OCI-LY7 (cell line): ENCODE measurements around the gene ZNF821. TPM values are rescaled to one million over a fixed set of nuclear protein-coding genes. Genes with fewer than 3 reads are reported as not detected.

Experiments used
- BruUV-seq: library from RNA; stranded (reverse); fragments of 400-500 nt; replicated peaks from 2 replicates; lab custom pipeline; 2021; lab: Mats Ljungman, UMichigan
- CTCF ChIA-PET: fragments of 300-600 bp; sonication (Branson Sonifier 250); formaldehyde crosslinking; loops from one replicate; lab custom pipeline; 2022; ENCODE audit warnings: antibody characterized with exemption; ENCODE audit not compliant: unreplicated experiment; lab: Charles Lee
- POLR2A ChIA-PET: fragments of 300-600 bp; sonication (Branson Sonifier 250); formaldehyde crosslinking; loops from one replicate; lab custom pipeline; 2022; ENCODE audit warnings: antibody characterized with exemption; lab: Charles Lee
- DNase-seq: peaks from one replicate; pipeline ENCODE4 v3.0.0-alpha.2; 2015; ENCODE audit warnings: low spot score
- H2AFZ ChIP-seq: fragments of 200-600 bp; sonication (generic), shearing (Covaris generic); 2 replicates; pipeline ENCODE4 v1.6.1; 2014; ENCODE audit warnings: mild to moderate bottlenecking, antibody characterized with exemption, low read length, moderate library complexity
- H3K27ac ChIP-seq: fragments of 200-600 bp; sonication (generic); 2 replicates; pipeline ENCODE4 v1.5.1; 2014; ENCODE audit warnings: mixed run types, low read depth, mild to moderate bottlenecking, moderate library complexity, low read length, inconsistent platforms; ENCODE audit not compliant: poor library complexity, severe bottlenecking
- H3K36me3 ChIP-seq: fragments of 200-600 bp; sonication (generic); 2 replicates; pipeline ENCODE4 v1.6.1; 2014; ENCODE audit warnings: mild to moderate bottlenecking, antibody characterized with exemption, low read length, moderate library complexity, mixed read lengths; ENCODE audit not compliant: insufficient read depth
- H3K4me1 ChIP-seq: fragments of 200-600 bp; sonication (generic); 2 replicates; pipeline ENCODE4 v1.5.1; 2014; ENCODE audit warnings: mild to moderate bottlenecking, low read length; ENCODE audit not compliant: insufficient read depth, poor library complexity, severe bottlenecking
- H3K4me2 ChIP-seq: fragments of 200-600 bp; sonication (generic); 2 replicates; pipeline ENCODE4 v1.6.1; 2014; ENCODE audit warnings: mild to moderate bottlenecking, low read length
- H3K4me3 ChIP-seq: fragments of 200-600 bp; sonication (generic); 2 replicates; pipeline ENCODE4 v1.5.1; 2014; ENCODE audit warnings: mild to moderate bottlenecking, low read depth, low read length; ENCODE audit not compliant: poor library complexity, severe bottlenecking
- H3K79me2 ChIP-seq: fragments of 200-600 bp; sonication (generic); 2 replicates; pipeline ENCODE4 v1.6.1; 2016; ENCODE audit warnings: low read depth, mild to moderate bottlenecking, low read length, moderate library complexity, mixed read lengths; ENCODE audit not compliant: insufficient read depth
- H3K9me2 ChIP-seq: fragments of 200-600 bp; sonication (generic); 2 replicates; pipeline ENCODE4 v1.6.1; 2016; ENCODE audit warnings: mild to moderate bottlenecking, low read length, mixed read lengths; ENCODE audit not compliant: insufficient read depth
- H3K9me3 ChIP-seq: fragments of 200-600 bp; sonication (generic); 2 replicates; pipeline ENCODE4 v1.6.1; 2014; ENCODE audit warnings: mild to moderate bottlenecking, mixed run types, low read length, mixed read lengths
- H4K20me1 ChIP-seq: fragments of 200-600 bp; sonication (generic); 2 replicates; pipeline ENCODE4 v1.6.1; 2014; ENCODE audit warnings: mild to moderate bottlenecking, antibody characterized with exemption, low read length, moderate library complexity, mixed read lengths; ENCODE audit not compliant: insufficient read depth
- CTCF ChIP-seq: fragments of 200-600 bp; sonication (generic); conservative IDR thresholded peaks from 2 replicates; pipeline ENCODE4 v1.5.1; 2014; ENCODE audit warnings: mild to moderate bottlenecking, antibody characterized with exemption, low read length, moderate library complexity, mixed read lengths
- EZH2phosphoT487 ChIP-seq: fragments of 200-600 bp; sonication (generic); IDR thresholded peaks from 2 replicates; pipeline ENCODE4 v1.6.1; 2018; ENCODE audit warnings: low read depth, borderline replicate concordance, mild to moderate bottlenecking, mixed run types, antibody characterized with exemption, low read length, moderate library complexity, mixed read lengths
- intact Hi-C: fragments of 100-400 bp; cut with micrococcal nuclease; formaldehyde crosslinking; loops from one replicate; pipeline ENCODE4 v1.10.0; 2022; ENCODE audit not compliant: unreplicated experiment
- total RNA-seq, 2 experiments: library from RNA; depleted of rRNA in 1 of 2; stranded (reverse); fragments of >200 nt in 1 of 2; shearing (Covaris generic) in 1 of 2; gene quantifications; 2 replicates each; pipeline ENCODE4 v1.2.3, GENCODE V29; 2014 to 2022

Gene ZNF821
- total RNA-seq, 2 experiments from 2014 or later: 14.6 to 17.8 TPM

- H2AFZ ChIP-seq: no peak overlapping the region
- H3K27ac ChIP-seq: no peak overlapping the region
- no peak overlapping the region for H3K4me3 ChIP-seq
- no TSS peak for BruUV-seq
- no peaks in the 10 kb centered on the region for H3K9me2 ChIP-seq
- H3K36me3 ChIP-seq: peaks cover 99% of the 10 kb centered on the region
- no peaks in the 10 kb centered on the region for H4K20me1 ChIP-seq
- H3K4me1 ChIP-seq: no peaks in the 10 kb centered on the region
- intact Hi-C loops: no loop called here
- H3K79me2 ChIP-seq: peaks cover 50% of the 10 kb centered on the region
- TF ChIP-seq EZH2phosphoT487: no peak
- TF ChIP-seq CTCF: no peak
- no peak overlapping the region for H3K4me2 ChIP-seq
- no peak for DNase-seq
- ChIA-PET POLR2A (interaction anchor here (0.7 kb wide), 1 partner anchor 17 kb away, joined by 4 read pairs; no protein-coding TSS in a partner anchor), CTCF (no interaction called here)
- peaks cover 23% of the 10 kb centered on the region; the same call in 1 of the 2 replicates for H3K9me3 ChIP-seq
Observed at GRCh38 chr16:71919035-71919434, 35.1 kb upstream of the ZNF821 start.

- no peaks in the 10 kb centered on the region for H4K20me1 ChIP-seq
- BruUV-seq: TSS peak; percentile 14
- no peak overlapping the region for H2AFZ ChIP-seq
- TF ChIP-seq EZH2phosphoT487 (no peak), CTCF (no peak)
- no peaks in the 10 kb centered on the region for H3K9me2 ChIP-seq
- ChIA-PET CTCF (no interaction called here), POLR2A (interaction anchor here (0.7 to 1.7 kb wide), 6 partner anchors 12 to 21 kb away, joined by 3 to 7 read pairs (median 4); no protein-coding TSS in a partner anchor)
- H3K4me1 ChIP-seq: no peaks in the 10 kb centered on the region
- H3K27ac ChIP-seq: no peak overlapping the region
- no peak overlapping the region for H3K4me3 ChIP-seq
- H3K9me3 ChIP-seq: peaks cover 23% of the 10 kb centered on the region; the same call in 1 of the 2 replicates
- no peak for DNase-seq
- intact Hi-C loops: no loop called here
- peaks cover 61% of the 10 kb centered on the region for H3K79me2 ChIP-seq
- H3K36me3 ChIP-seq: peaks cover 99% of the 10 kb centered on the region
- H3K4me2 ChIP-seq: no peak overlapping the region
Observed at GRCh38 chr16:71917900-71918299, 33.9 kb upstream of the ZNF821 start.

GRCh38 chr16:71916397-71916920, 32.5 kb upstream of the ZNF821 start:
- DNase-seq: no peak
- H3K4me3 ChIP-seq: no peak overlapping the region
- H4K20me1 ChIP-seq: no peaks in the 10 kb centered on the region
- peaks cover 76% of the 10 kb centered on the region for H3K79me2 ChIP-seq
- no peaks in the 10 kb centered on the region for H3K4me1 ChIP-seq
- intact Hi-C loops: no loop called here
- H3K27ac ChIP-seq: no peak overlapping the region
- no peaks in the 10 kb centered on the region for H3K9me2 ChIP-seq
- ChIA-PET CTCF (interaction anchor here (1.1 kb wide), 1 partner anchor 13 kb away, joined by 3 read pairs; no protein-coding TSS in a partner anchor), POLR2A (interaction anchor here (1.3 to 1.8 kb wide), 5 partner anchors 9 to 23 kb away, joined by 3 to 7 read pairs (median 4); no protein-coding TSS in a partner anchor)
- no peak overlapping the region for H3K4me2 ChIP-seq
- peaks cover 99% of the 10 kb centered on the region for H3K36me3 ChIP-seq
- BruUV-seq: no TSS peak
- peaks cover 23% of the 10 kb centered on the region; the same call in 1 of the 2 replicates for H3K9me3 ChIP-seq
- H2AFZ ChIP-seq: no peak overlapping the region
- TF ChIP-seq EZH2phosphoT487: no peak
- TF ChIP-seq CTCF: no peak
